Esophagus squamous epithelium (tissue), 4 donors: ENCODE results near the gene RRBP1.

ENCODE experiments used
- POLR2A ChIP-seq, 4 donors: fragments of 450-650 bp; IDR thresholded peaks; one replicate each; pipeline ENCODE4 v1.6.1; 2017; ENCODE audit warnings: antibody characterized with exemption in 4 of 4, mild to moderate bottlenecking in 4 of 4, moderate library complexity in 3 of 4
- TF ChIP-seq, protein P1 (sequence below), 6 experiments: fragments of 450-650 bp in 4 of 6; fragments of 200-600 bp in 2 of 6; sonication (generic) in 2 of 6; IDR thresholded peaks; one replicate each; pipeline ENCODE4 v1.5.1; 2016 to 2019; ENCODE audit warnings: antibody characterized with exemption in 6 of 6, mild to moderate bottlenecking in 4 of 6, moderate library complexity in 4 of 6

DNA sequence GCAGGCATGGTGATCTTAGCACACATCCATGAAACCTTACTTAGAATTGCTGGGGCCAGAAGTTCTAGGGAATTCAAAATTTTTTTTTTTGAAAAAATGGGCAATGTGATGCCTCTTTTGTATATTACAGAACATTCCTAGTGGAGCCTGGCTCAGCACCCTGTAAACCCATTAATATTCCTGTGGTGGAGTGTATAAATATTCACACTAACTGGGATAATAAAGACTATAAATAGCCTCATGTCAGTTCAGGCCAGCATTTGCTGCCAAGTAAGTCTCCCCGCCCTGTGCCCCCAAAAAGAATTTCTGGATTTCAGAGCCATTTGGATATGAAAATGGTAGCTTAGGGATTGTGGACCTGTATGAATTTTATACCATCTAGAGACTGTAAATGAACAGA is 32.6 kb upstream of the RRBP1 start:
- TF ChIP-seq, protein P1, sequence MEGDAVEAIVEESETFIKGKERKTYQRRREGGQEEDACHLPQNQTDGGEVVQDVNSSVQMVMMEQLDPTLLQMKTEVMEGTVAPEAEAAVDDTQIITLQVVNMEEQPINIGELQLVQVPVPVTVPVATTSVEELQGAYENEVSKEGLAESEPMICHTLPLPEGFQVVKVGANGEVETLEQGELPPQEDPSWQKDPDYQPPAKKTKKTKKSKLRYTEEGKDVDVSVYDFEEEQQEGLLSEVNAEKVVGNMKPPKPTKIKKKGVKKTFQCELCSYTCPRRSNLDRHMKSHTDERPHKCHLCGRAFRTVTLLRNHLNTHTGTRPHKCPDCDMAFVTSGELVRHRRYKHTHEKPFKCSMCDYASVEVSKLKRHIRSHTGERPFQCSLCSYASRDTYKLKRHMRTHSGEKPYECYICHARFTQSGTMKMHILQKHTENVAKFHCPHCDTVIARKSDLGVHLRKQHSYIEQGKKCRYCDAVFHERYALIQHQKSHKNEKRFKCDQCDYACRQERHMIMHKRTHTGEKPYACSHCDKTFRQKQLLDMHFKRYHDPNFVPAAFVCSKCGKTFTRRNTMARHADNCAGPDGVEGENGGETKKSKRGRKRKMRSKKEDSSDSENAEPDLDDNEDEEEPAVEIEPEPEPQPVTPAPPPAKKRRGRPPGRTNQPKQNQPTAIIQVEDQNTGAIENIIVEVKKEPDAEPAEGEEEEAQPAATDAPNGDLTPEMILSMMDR (IDR thresholded peaks at IDR 0.05) = no peak
- no peak for TF ChIP-seq POLR2A (IDR thresholded peaks at IDR 0.05)
